ENCODE measurements around the gene NPLOC4.

- TF ChIP-seq RAD21 (IDR thresholded peaks at IDR 0.05) (no peak), YY1 (IDR thresholded peaks at IDR 0.05) (no peak), CTCF (IDR thresholded peaks at IDR 0.05; ENCODE audit: low read depth, low read length, missing input control) (no peak), ZBTB33 (IDR thresholded peaks at IDR 0.05) (no peak), JUND (IDR thresholded peaks at IDR 0.05) (no peak)
- TF ChIP-seq, protein P1, sequence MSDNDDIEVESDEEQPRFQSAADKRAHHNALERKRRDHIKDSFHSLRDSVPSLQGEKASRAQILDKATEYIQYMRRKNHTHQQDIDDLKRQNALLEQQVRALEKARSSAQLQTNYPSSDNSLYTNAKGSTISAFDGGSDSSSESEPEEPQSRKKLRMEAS (IDR thresholded peaks at IDR 0.05), result no peak
Measured at GRCh38 chr17:81575836-81576235, 61.1 kb downstream of the NPLOC4 start.
